Posterior vena cava (tissue), 2 donors: Measurements from ENCODE around the gene DIPK2A. TPM values are rescaled to one million over a fixed set of nuclear protein-coding genes. Genes with fewer than 3 reads are reported as not detected.

Experiments used
- DNase-seq: peaks from one replicate; pipeline ENCODE4 v3.0.0-alpha.2; 2020; ENCODE audit warnings: low spot score
- intact Hi-C, 2 donors: fragments of 100-400 bp; cut with DNase I; formaldehyde crosslinking; loops; one replicate each; pipeline versions ENCODE4 v1.14.1 to v1.14.2; 2022 to 2023
- long read RNA-seq, 2 donors: library from polyadenylated mRNA; unstranded; transcript quantifications; one replicate each; pipeline ENCODE4 v2.0.0, GENCODE V29; 2020 to 2021
- total RNA-seq, 2 donors: library from RNA; stranded (reverse); fragmentation: NEBNext Ultra II Directional; extraction: Animal tissue kit (Norgen Biotek cat#: 25700); gene quantifications; one replicate each; pipeline ENCODE4 v1.2.1, GENCODE V29; 2021
- donor health status: DM: yes; HTN: yes; CAD: no.
- donor health status: DM: yes; HTN: yes; CAD: no.

The DIPK2A gene
- total RNA-seq, result 10 to 100 TPM; 20.3 to 20.8 TPM
- long read RNA-seq, donor 1, full-length matches to known transcripts, result 5 of 7 reads
- long read RNA-seq, donor 1, partial matches to known transcripts, result 0 of 7 reads
- long read RNA-seq, donor 1, other reads (novel, unspliced or antisense), result 2 of 7 reads
- long read RNA-seq, donor 2, full-length matches to known transcripts, result 4 of 5 reads
- long read RNA-seq, donor 2, partial matches to known transcripts, result 0 of 5 reads
- long read RNA-seq, donor 2, other reads (novel, unspliced or antisense), result 1 of 5 reads

- peak; percentile 98 for DNase-seq
- intact Hi-C loops, result no loop called here
Observed at GRCh38 chr3:143971359-143972154, at the start of gene DIPK2A. Gene DIPK2A, plus strand, starts transcription at chr3:143971823. Its CDS starts 510 bp downstream, at chr3:143972333.

- DNase-seq, result no peak
- intact Hi-C loops, result no loop called here
Observed at GRCh38 chr3:143924522-143925285, 46.9 kb upstream of the DIPK2A start.

- intact Hi-C loops, result no loop called here
- DNase-seq, result no peak
Observed at GRCh38 chr3:143928056-143928455, 43.6 kb upstream of the DIPK2A start.

- intact Hi-C loops, result no loop called here
- DNase-seq, result no peak
Observed at GRCh38 chr3:143928541-143929255, 42.9 kb upstream of the DIPK2A start.

- no peak for DNase-seq
- intact Hi-C loops, result no loop called here
Observed at GRCh38 chr3:143934791-143935190, 36.8 kb upstream of the DIPK2A start.

GRCh38 chr3:143935678-143936077 lies 35.9 kb upstream of the DIPK2A start:
- DNase-seq, result no peak
- intact Hi-C loops, result no loop called here

GRCh38 chr3:143950810-143951209 lies 20.8 kb upstream of the DIPK2A start:
- intact Hi-C loops, result loop anchor here in 1 of 2 donors (10.0 kb wide), 1 partner anchor 176 kb away; no protein-coding TSS in a partner anchor
- no peak for DNase-seq

- DNase-seq, result no peak
- intact Hi-C loops, result loop anchor here in 1 of 2 donors (10.0 kb wide), 1 partner anchor 177 kb away; no protein-coding TSS in a partner anchor
Observed at GRCh38 chr3:143951351-143951971, 20.2 kb upstream of the DIPK2A start.

GRCh38 chr3:143952569-143953072 lies 19.0 kb upstream of the DIPK2A start:
- DNase-seq, result no peak
- intact Hi-C loops, result loop anchor here in 1 of 2 donors (10.0 kb wide), 1 partner anchor 178 kb away; no protein-coding TSS in a partner anchor

GRCh38 chr3:143955113-143955512 lies 16.5 kb upstream of the DIPK2A start:
- intact Hi-C loops, result loop anchor here in 1 of 2 donors (10.0 kb wide), 1 partner anchor 180 kb away; no protein-coding TSS in a partner anchor
- DNase-seq, result no peak

- intact Hi-C loops, result loop anchor here in 1 of 2 donors (10.0 kb wide), 1 partner anchor 182 kb away; no protein-coding TSS in a partner anchor
- DNase-seq, result no peak
Observed at GRCh38 chr3:143956838-143957237, 14.8 kb upstream of the DIPK2A start.

GRCh38 chr3:143957453-143957852 lies 14.2 kb upstream of the DIPK2A start:
- DNase-seq, result no peak
- intact Hi-C loops, result loop anchor here in 1 of 2 donors (10.0 kb wide), 1 partner anchor 183 kb away; no protein-coding TSS in a partner anchor

GRCh38 chr3:143958966-143959365 lies 12.7 kb upstream of the DIPK2A start:
- no peak for DNase-seq
- intact Hi-C loops, result loop anchor here in 1 of 2 donors (10.0 kb wide), 1 partner anchor 184 kb away; no protein-coding TSS in a partner anchor

GRCh38 chr3:143961342-143961741 lies 10.3 kb upstream of the DIPK2A start:
- intact Hi-C loops, result no loop called here
- DNase-seq, result no peak

GRCh38 chr3:143963946-143964345 lies 7.7 kb upstream of the DIPK2A start:
- DNase-seq, result no peak
- intact Hi-C loops, result no loop called here

GRCh38 chr3:143970773-143971358 lies 757 bp upstream of the DIPK2A start:
- intact Hi-C loops, result no loop called here
- DNase-seq, result peak; percentile 88

GRCh38 chr3:143972155-143972504 lies 507 bp downstream of the DIPK2A start:
- no peak for DNase-seq
- intact Hi-C loops, result no loop called here
